IMR-90 (cell line): ENCODE data around the gene RPS15A. TPM values are rescaled to one million over a fixed set of nuclear protein-coding genes. Genes with fewer than 3 reads are reported as not detected.

Source experiments
- ATAC-seq: fragments of 200-7000 bp; cut with Tn5 transposase; 2 replicates; pipeline ENCODE4 v1.9.1; 2020; ENCODE audit warnings: low read depth, mild to moderate bottlenecking, moderate library complexity
- BruUV-seq: library from RNA; stranded (reverse); fragments of 400-500 nt; replicated peaks from 2 replicates; lab custom pipeline; 2021; lab: Mats Ljungman, UMichigan
- CTCF ChIA-PET: fragments of 300-600 bp; formaldehyde crosslinking; extraction: SDS; loops from one replicate; lab custom pipeline; 2021; ENCODE audit warnings: antibody characterized with exemption; lab: Yijun Ruan, JAX
- POLR2A ChIA-PET: fragments of 300-600 bp; sonication (Branson Sonifier 250); formaldehyde crosslinking; loops from one replicate; lab custom pipeline; 2022; ENCODE audit warnings: antibody characterized with exemption; ENCODE audit not compliant: unreplicated experiment; lab: Charles Lee
- DNase-seq: peaks from one replicate; pipeline ENCODE4 v3.0.0; 2013
- H2AFZ ChIP-seq: replicated peaks from 2 replicates; pipeline ENCODE3; 2013; ENCODE audit warnings: low read length, mild to moderate bottlenecking; ENCODE audit not compliant: poor library complexity
- H2AK5ac ChIP-seq: 2 replicates; pipeline ENCODE4 v1.6.1; 2013; ENCODE audit warnings: low read depth, low read length, inconsistent platforms
- H2AK9ac ChIP-seq: replicated peaks from 2 replicates; pipeline ENCODE3; 2013; ENCODE audit warnings: mild to moderate bottlenecking, low read depth, low read length, moderate library complexity; ENCODE audit not compliant: poor library complexity
- H2BK120ac ChIP-seq: 2 replicates; pipeline ENCODE4 v1.6.1; 2013; ENCODE audit warnings: low read depth, low read length, inconsistent platforms
- H2BK15ac ChIP-seq: 3 replicates; pipeline ENCODE4 v1.6.1; 2013; ENCODE audit warnings: low read depth, low read length, inconsistent platforms
- H2BK20ac ChIP-seq: 2 replicates; pipeline ENCODE4 v1.6.1; 2013; ENCODE audit warnings: low read depth, mild to moderate bottlenecking, inconsistent platforms, low read length, moderate library complexity
- H2BK5ac ChIP-seq: 2 replicates; pipeline ENCODE4 v1.6.1; 2013; ENCODE audit warnings: mild to moderate bottlenecking, low read depth, low read length, inconsistent platforms; ENCODE audit not compliant: poor library complexity, severe bottlenecking
- H3K14ac ChIP-seq: replicated peaks from 2 replicates; pipeline ENCODE4 v1.6.1; 2013; ENCODE audit warnings: low read depth, low read length, inconsistent platforms
- H3K18ac ChIP-seq: 2 replicates; pipeline ENCODE4 v1.6.1; 2013; ENCODE audit warnings: low read depth, low read length, control low read depth
- H3K23ac ChIP-seq: 2 replicates; pipeline ENCODE4 v1.6.1; 2013; ENCODE audit warnings: low read depth, low read length, inconsistent platforms
- H3K27ac ChIP-seq: 2 replicates; pipeline ENCODE4 v1.5.1; 2013; ENCODE audit warnings: mild to moderate bottlenecking, control low read depth, low read length; ENCODE audit not compliant: insufficient read depth
- H3K27me3 ChIP-seq: 2 replicates; pipeline ENCODE4 v1.6.1; 2013; ENCODE audit warnings: low read length; ENCODE audit not compliant: control insufficient read depth, insufficient read depth
- H3K36me3 ChIP-seq: 2 replicates; pipeline ENCODE4 v1.6.1; 2013; ENCODE audit warnings: low read length, mixed read lengths; ENCODE audit not compliant: control insufficient read depth, insufficient read depth
- H3K4ac ChIP-seq: 2 replicates; pipeline ENCODE4 v1.6.1; 2013; ENCODE audit warnings: low read depth, low read length, inconsistent platforms
- H3K4me1 ChIP-seq: 2 replicates; pipeline ENCODE4 v1.6.1; 2013; ENCODE audit warnings: low read length, mixed read lengths; ENCODE audit not compliant: control insufficient read depth, insufficient read depth
- H3K4me2 ChIP-seq: 2 replicates; pipeline ENCODE4 v1.6.1; 2013; ENCODE audit warnings: low read depth, mild to moderate bottlenecking, control low read depth, low read length, moderate library complexity
- H3K4me3 ChIP-seq: 2 replicates; pipeline ENCODE4 v1.5.1; 2013; ENCODE audit warnings: low read depth, mild to moderate bottlenecking, control low read depth, low read length, moderate library complexity; ENCODE audit not compliant: insufficient read depth
- H3K56ac ChIP-seq: 2 replicates; pipeline ENCODE4 v1.6.1; 2013; ENCODE audit warnings: low read length, inconsistent platforms; ENCODE audit not compliant: insufficient read depth; ENCODE audit errors: extremely low read depth
- H3K79me1 ChIP-seq, 2 experiments: 2 replicates each; pipeline ENCODE4 v1.6.1; 2013; ENCODE audit warnings: low read length in 2 of 2, inconsistent platforms in 1 of 2, low read depth in 1 of 2
- H3K9ac ChIP-seq: 2 replicates; pipeline ENCODE4 v1.6.1; 2013; ENCODE audit warnings: low read depth, low read length, control low read depth
- H3K9me1 ChIP-seq: 2 replicates; pipeline ENCODE4 v1.6.1; 2013; ENCODE audit warnings: low read length, inconsistent platforms; ENCODE audit not compliant: insufficient read depth
- H3K9me3 ChIP-seq: 2 replicates; pipeline ENCODE4 v1.6.1; 2013; ENCODE audit warnings: low read length; ENCODE audit not compliant: control insufficient read depth, insufficient read depth
- H4K20me1 ChIP-seq: 2 replicates; pipeline ENCODE4 v1.6.1; 2013; ENCODE audit warnings: low read length, inconsistent platforms; ENCODE audit not compliant: insufficient read depth
- H4K5ac ChIP-seq: 2 replicates; pipeline ENCODE4 v1.6.1; 2013; ENCODE audit warnings: mild to moderate bottlenecking, low read depth, low read length, control low read depth
- H4K8ac ChIP-seq, 2 experiments: 2 replicates each; pipeline ENCODE4 v1.6.1; 2013; ENCODE audit warnings: low read depth in 2 of 2, low read length in 2 of 2, control low read depth in 1 of 2, inconsistent platforms in 1 of 2
- H4K91ac ChIP-seq: 2 replicates; pipeline ENCODE4 v1.6.1; 2013; ENCODE audit warnings: low read depth, low read length, inconsistent platforms; ENCODE audit not compliant: insufficient read depth
- BHLHE40 ChIP-seq: fragments of 150-350 bp; IDR thresholded peaks from 2 replicates; pipeline ENCODE4 v1.6.1; 2016; ENCODE audit warnings: mild to moderate bottlenecking, low read depth, low read length
- CEBPB ChIP-seq: IDR thresholded peaks from 2 replicates; pipeline ENCODE4 v1.6.1; 2012; ENCODE audit warnings: low read depth, low read length, improper control_type of control experiment
- CHD1 ChIP-seq: IDR thresholded peaks from 2 replicates; pipeline ENCODE4 v1.6.1; 2012; ENCODE audit warnings: low read depth, low read length, improper control_type of control experiment
- FOS ChIP-seq: fragments of 150-350 bp; IDR thresholded peaks from 2 replicates; pipeline ENCODE4 v1.6.1; 2016; ENCODE audit warnings: low read depth, low read length
- MAFK ChIP-seq: IDR thresholded peaks from 2 replicates; pipeline ENCODE4 v1.6.1; 2012; ENCODE audit warnings: low read depth, low read length, improper control_type of control experiment
- MAZ ChIP-seq: IDR thresholded peaks from 2 replicates; pipeline ENCODE4 v1.6.1; 2012; ENCODE audit warnings: low read depth, mild to moderate bottlenecking, low read length, improper control_type of control experiment, moderate library complexity, borderline replicate concordance
- MXI1 ChIP-seq: IDR thresholded peaks from 2 replicates; pipeline ENCODE4 v1.6.1; 2012; ENCODE audit warnings: low read depth, mild to moderate bottlenecking, low read length, moderate library complexity, borderline replicate concordance
- NFE2L2 ChIP-seq: fragments of 150-350 bp; IDR thresholded peaks from 2 replicates; pipeline ENCODE4 v1.6.1; 2016; ENCODE audit warnings: low read depth, mild to moderate bottlenecking, low read length
- POLR2A ChIP-seq: IDR thresholded peaks from 2 replicates; pipeline ENCODE4 v1.6.1; 2012; ENCODE audit warnings: mild to moderate bottlenecking, low read depth, low read length
- RAD21 ChIP-seq: IDR thresholded peaks from 2 replicates; pipeline ENCODE4 v1.6.1; 2012; ENCODE audit warnings: low read length, improper control_type of control experiment
- RCOR1 ChIP-seq: IDR thresholded peaks from 2 replicates; pipeline ENCODE4 v1.6.1; 2012; ENCODE audit warnings: mild to moderate bottlenecking, low read length, improper control_type of control experiment; ENCODE audit not compliant: insufficient replicate concordance
- RFX5 ChIP-seq: IDR thresholded peaks from 2 replicates; pipeline ENCODE4 v1.8.0; 2012; ENCODE audit warnings: low read depth, mild to moderate bottlenecking, low read length, moderate library complexity
- WGBS, 2 experiments: methylation state at CpG; one replicate each; pipeline versions ENCODE4 v1.1.5 to v1.1.7; 2013; ENCODE audit warnings: missing lambda C conversion rate in 2 of 2; ENCODE audit not compliant: insufficient read length in 1 of 2; ENCODE audit errors: extremely low coverage in 2 of 2; 5-methylcytosine and 5-hydroxymethylcytosine counted together
- dilution Hi-C: fragments of 300-500 bp; cut with HindIII; formaldehyde crosslinking; loops from one replicate; pipeline ENCODE4 v1.14.3; 2018; ENCODE audit warnings: low sequenced_read_pairs; ENCODE audit not compliant: unreplicated experiment
- in situ Hi-C: fragments of 300-500 bp; cut with MboI; formaldehyde crosslinking; loops from 3 replicates; pipeline ENCODE4 v1.14.3; 2019; ENCODE audit warnings: low sequenced_read_pairs, inconsistent platforms, mixed read lengths
- intact Hi-C: fragments of 100-400 bp; cut with micrococcal nuclease; formaldehyde crosslinking; loops from 2 replicates; pipeline ENCODE4 v1.10.0; 2022
- polyA plus RNA-seq, 3 experiments: library from polyadenylated mRNA; depleted of rRNA; stranded (reverse); fragments of >200 nt; gene quantifications; 2 replicates each; pipeline ENCODE4 v1.2.3, GENCODE V29; 2012; ENCODE audit warnings: low replicate concordance in 1 of 3
- total RNA-seq: library from RNA; depleted of rRNA; stranded (reverse); fragments of >200 nt; gene quantifications from 2 replicates; pipeline ENCODE4 v1.2.3, GENCODE V29; 2012
- TF ChIP-seq, protein P1 (sequence below): fragments of 150-350 bp; IDR thresholded peaks from 2 replicates; pipeline ENCODE4 v1.6.1; 2017; ENCODE audit warnings: mild to moderate bottlenecking, antibody characterized with exemption, low read length, low read depth
- TF ChIP-seq, protein P2 (sequence below): conservative IDR thresholded peaks from 2 replicates; pipeline ENCODE4 v1.5.1; 2012; ENCODE audit warnings: mild to moderate bottlenecking, low read depth, low read length, improper control_type of control experiment
- TF ChIP-seq, protein P3 (sequence below): fragments of 150-350 bp; IDR thresholded peaks from 2 replicates; pipeline ENCODE4 v1.6.1; 2016; ENCODE audit warnings: low read depth, mild to moderate bottlenecking, low read length, moderate library complexity, borderline replicate concordance

The RPS15A gene
- total and polyA plus RNA-seq, 2 of the 4 experiments (the other 2 are of a cell fraction), result 4,588 to 4,619 TPM

DNA sequence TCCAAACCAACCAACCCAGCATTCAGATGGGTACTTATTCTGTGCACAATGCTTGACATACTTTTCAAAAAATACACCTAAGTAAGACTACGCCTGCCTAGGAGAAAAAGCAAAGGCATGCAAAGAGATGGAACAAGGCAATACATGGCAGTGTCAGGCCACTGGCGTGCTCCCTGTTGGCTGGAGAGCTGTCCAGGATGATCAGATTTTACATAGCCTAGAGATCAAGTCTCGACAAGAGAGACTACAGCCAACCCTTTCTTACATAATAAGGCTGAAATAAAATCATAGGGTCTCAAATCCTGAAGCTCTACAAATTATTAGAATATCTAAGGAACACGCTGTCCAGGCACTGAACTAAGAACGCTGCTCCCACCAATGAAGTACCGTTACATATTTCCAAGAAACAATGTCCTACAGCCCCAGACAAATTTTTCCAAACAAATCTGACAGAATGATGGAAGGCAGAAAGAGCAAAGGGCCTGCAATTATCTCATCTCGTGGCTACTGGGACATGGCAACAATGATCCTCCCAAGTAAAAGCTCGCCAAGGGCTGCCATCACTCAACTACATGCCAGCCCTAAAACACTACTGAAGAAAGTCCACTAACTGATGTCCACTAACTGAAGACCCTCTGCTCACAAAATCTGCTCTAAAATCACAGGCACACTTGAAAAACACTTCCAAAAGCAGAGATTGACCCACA lies 5.1 kb downstream of the RPS15A start:
- BruUV-seq, result no TSS peak
- no peak overlapping the region for H2BK5ac ChIP-seq
- H3K18ac ChIP-seq, result no peak overlapping the region
- in situ Hi-C loops, result no loop called here
- H2BK15ac ChIP-seq, result no peak overlapping the region
- H3K4me3 ChIP-seq, result no peak overlapping the region
- no peak overlapping the region for H2BK20ac ChIP-seq
- no peaks in the 10 kb centered on the region for H3K27me3 ChIP-seq
- H4K8ac ChIP-seq, result no peak overlapping the region
- H3K9me3 ChIP-seq, result no peaks in the 10 kb centered on the region
- H2BK120ac ChIP-seq, result no peak overlapping the region
- POLR2A ChIA-PET, result interaction anchor here (0.5 kb wide), 1 partner anchor 1081 kb away, joined by 7 read pairs; no protein-coding TSS in a partner anchor
- H3K9ac ChIP-seq, result no peak overlapping the region
- H3K9me1 ChIP-seq, result peaks cover 7% of the 10 kb centered on the region; the same call in 1 of the 2 replicates
- no peak overlapping the region for H2AK5ac ChIP-seq
- peaks cover 2% of the 10 kb centered on the region; the same call in 1 of the 2 replicates for H3K4me1 ChIP-seq
- no peak overlapping the region for H4K91ac ChIP-seq
- dilution Hi-C loops, result no loop called here
- no peak overlapping the region for H4K5ac ChIP-seq
- peaks cover 83% of the 10 kb centered on the region for H4K20me1 ChIP-seq
- 0 out of 2 replicates have a peak overlapping the region, but pooled peaks have one; percentile 42 for H3K23ac ChIP-seq
- no peak overlapping the region for H2AK9ac ChIP-seq
- peaks cover 17 to 58% of the 10 kb centered on the region in 2 experiments; a peak in 3 of 4 replicates for H3K79me1 ChIP-seq
- no peak overlapping the region for H3K27ac ChIP-seq
- no peak overlapping the region for H3K4ac ChIP-seq
- no peak for ATAC-seq
- WGBS, 2 experiments, result 20% methylated on average over 1 of the region's 8 CpGs; no CpG with 5 or more reads in 1 of the 2 experiments
- CTCF ChIA-PET, result no interaction called here
- no peak overlapping the region for H2AFZ ChIP-seq
- no peak for DNase-seq
- no peak overlapping the region for H3K14ac ChIP-seq
- H3K56ac ChIP-seq, result no peak overlapping the region
- H3K36me3 ChIP-seq, result peaks cover 50% of the 10 kb centered on the region
- intact Hi-C loops, result no loop called here
- TF ChIP-seq MAFK (no peak), CHD1 (no peak), POLR2A (no peak), FOS (no peak), CEBPB (no peak), MAZ (no peak), RCOR1 (no peak), RFX5 (no peak), MXI1 (no peak), BHLHE40 (no peak), RAD21 (no peak), NFE2L2 (no peak)
- TF ChIP-seq, protein P1, sequence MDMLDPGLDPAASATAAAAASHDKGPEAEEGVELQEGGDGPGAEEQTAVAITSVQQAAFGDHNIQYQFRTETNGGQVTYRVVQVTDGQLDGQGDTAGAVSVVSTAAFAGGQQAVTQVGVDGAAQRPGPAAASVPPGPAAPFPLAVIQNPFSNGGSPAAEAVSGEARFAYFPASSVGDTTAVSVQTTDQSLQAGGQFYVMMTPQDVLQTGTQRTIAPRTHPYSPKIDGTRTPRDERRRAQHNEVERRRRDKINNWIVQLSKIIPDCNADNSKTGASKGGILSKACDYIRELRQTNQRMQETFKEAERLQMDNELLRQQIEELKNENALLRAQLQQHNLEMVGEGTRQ, result no peak
- TF ChIP-seq, protein P2, sequence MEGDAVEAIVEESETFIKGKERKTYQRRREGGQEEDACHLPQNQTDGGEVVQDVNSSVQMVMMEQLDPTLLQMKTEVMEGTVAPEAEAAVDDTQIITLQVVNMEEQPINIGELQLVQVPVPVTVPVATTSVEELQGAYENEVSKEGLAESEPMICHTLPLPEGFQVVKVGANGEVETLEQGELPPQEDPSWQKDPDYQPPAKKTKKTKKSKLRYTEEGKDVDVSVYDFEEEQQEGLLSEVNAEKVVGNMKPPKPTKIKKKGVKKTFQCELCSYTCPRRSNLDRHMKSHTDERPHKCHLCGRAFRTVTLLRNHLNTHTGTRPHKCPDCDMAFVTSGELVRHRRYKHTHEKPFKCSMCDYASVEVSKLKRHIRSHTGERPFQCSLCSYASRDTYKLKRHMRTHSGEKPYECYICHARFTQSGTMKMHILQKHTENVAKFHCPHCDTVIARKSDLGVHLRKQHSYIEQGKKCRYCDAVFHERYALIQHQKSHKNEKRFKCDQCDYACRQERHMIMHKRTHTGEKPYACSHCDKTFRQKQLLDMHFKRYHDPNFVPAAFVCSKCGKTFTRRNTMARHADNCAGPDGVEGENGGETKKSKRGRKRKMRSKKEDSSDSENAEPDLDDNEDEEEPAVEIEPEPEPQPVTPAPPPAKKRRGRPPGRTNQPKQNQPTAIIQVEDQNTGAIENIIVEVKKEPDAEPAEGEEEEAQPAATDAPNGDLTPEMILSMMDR, result no peak
- TF ChIP-seq, protein P3, sequence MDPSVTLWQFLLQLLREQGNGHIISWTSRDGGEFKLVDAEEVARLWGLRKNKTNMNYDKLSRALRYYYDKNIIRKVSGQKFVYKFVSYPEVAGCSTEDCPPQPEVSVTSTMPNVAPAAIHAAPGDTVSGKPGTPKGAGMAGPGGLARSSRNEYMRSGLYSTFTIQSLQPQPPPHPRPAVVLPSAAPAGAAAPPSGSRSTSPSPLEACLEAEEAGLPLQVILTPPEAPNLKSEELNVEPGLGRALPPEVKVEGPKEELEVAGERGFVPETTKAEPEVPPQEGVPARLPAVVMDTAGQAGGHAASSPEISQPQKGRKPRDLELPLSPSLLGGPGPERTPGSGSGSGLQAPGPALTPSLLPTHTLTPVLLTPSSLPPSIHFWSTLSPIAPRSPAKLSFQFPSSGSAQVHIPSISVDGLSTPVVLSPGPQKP, result no peak
- no peak overlapping the region for H3K4me2 ChIP-seq
